Subcutaneous abdominal adipose tissue (tissue), 5 donors: ENCODE results near the gene IGFBP7.

Experiments used
- H3K27ac ChIP-seq: one replicate; pipeline ENCODE4 v1.7.0; 2013; ENCODE audit warnings: low read depth, mild to moderate bottlenecking, inconsistent platforms, low read length, moderate library complexity
- H3K27me3 ChIP-seq, 5 donors: one replicate each; pipeline ENCODE4 v1.7.0; 2013; ENCODE audit warnings: low read length in 5 of 5, inconsistent platforms in 1 of 5; ENCODE audit not compliant: control insufficient read depth in 5 of 5, insufficient read depth in 4 of 5
- H3K36me3 ChIP-seq, 5 donors: one replicate each; pipeline ENCODE4 v1.7.0; 2013; ENCODE audit warnings: low read length in 5 of 5; ENCODE audit not compliant: control insufficient read depth in 5 of 5, insufficient read depth in 5 of 5
- H3K4me1 ChIP-seq, 5 donors: one replicate each; pipeline ENCODE4 v1.7.0; 2013; ENCODE audit warnings: low read length in 5 of 5, mild to moderate bottlenecking in 3 of 5, moderate library complexity in 1 of 5; ENCODE audit not compliant: control insufficient read depth in 5 of 5, insufficient read depth in 5 of 5
- H3K4me3 ChIP-seq, 5 donors: one replicate each; pipeline ENCODE4 v1.7.0; 2013; ENCODE audit warnings: low read length in 5 of 5, low read depth in 1 of 5
- H3K9ac ChIP-seq, 5 donors: one replicate each; pipeline ENCODE4 v1.7.0; 2013; ENCODE audit warnings: low read length in 5 of 5, mild to moderate bottlenecking in 4 of 5, moderate library complexity in 3 of 5
- H3K9me3 ChIP-seq, 5 donors: one replicate each; pipeline ENCODE4 v1.7.0; 2013; ENCODE audit warnings: low read length in 5 of 5; ENCODE audit not compliant: control insufficient read depth in 5 of 5
- donor health status: healthy.
- donor health status: healthy.
- donor health status: healthy.
- donor health status: healthy.
- donor health status: healthy.

Gene IGFBP7

DNA sequence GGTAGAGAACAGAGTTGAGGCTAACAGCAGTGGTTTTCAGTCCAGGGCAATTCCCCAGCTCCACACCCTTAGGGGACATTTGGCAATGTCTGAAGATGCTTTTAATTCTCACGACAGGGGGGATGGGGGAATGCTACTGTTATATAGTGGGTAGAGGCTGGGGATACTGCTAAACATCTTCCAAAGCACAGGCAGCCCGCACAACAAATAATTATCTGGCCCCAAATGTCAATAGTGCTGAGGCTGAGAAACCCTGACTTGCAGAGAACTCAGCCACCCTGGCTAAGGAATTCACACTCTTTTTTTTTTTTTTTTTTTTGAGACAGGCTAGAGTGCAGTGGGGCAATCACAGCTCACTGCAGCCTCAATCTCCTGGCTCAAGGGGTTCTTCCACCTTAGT, 70.8 kb downstream of the IGFBP7 start:
- Histone ChIP-seq H3K27ac (no peak overlapping the region), H3K9ac (no peak overlapping the region), H3K36me3 (peaks cover 0 to 14% (median 4%) of the 10 kb centered on the region in 5 donors), H3K9me3 (no peaks in the 10 kb centered on the region), H3K4me3 (no peak overlapping the region), H3K27me3 (no peaks in the 10 kb centered on the region), H3K4me1 (peaks cover 19 to 32% (median 25%) of the 10 kb centered on the region in 5 donors)

DNA sequence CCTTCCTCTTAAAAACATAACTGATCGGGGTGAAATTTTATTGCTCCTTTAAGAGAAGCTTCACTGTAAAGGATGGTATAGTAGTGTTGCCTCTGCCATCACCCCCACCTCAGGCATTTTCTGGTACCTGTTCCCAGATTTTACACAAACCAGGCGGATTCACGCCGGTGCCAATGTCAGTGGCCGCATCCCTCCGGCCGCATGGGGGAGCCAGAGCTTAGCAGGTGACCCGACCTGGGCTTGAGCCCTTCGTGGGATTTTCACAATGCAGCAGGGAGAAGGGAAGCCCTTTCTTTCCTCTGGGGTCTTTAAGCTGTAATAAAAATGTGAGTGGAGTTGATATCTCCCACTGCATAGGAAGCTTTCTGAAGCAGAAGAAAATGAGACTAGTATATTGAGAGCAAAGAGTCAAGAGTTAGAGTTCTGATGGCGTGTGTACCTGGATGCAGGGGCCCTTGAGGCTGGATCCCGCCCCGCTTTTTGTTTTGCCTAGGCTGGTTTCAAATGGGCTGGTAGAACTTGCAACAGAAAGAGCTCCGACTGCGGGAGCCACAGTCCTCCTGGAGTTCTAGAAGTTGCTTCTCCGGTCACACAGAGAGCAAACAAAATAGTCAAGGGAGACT, 72.1 kb downstream of the IGFBP7 start:
- Histone ChIP-seq H3K4me3 (no peak overlapping the region), H3K27ac (no peak overlapping the region), H3K27me3 (no peaks in the 10 kb centered on the region), H3K36me3 (peaks cover 0 to 18% (median 8%) of the 10 kb centered on the region in 5 donors), H3K4me1 (peaks cover 7 to 20% (median 13%) of the 10 kb centered on the region in 5 donors), H3K9ac (no peak overlapping the region), H3K9me3 (no peaks in the 10 kb centered on the region)

DNA sequence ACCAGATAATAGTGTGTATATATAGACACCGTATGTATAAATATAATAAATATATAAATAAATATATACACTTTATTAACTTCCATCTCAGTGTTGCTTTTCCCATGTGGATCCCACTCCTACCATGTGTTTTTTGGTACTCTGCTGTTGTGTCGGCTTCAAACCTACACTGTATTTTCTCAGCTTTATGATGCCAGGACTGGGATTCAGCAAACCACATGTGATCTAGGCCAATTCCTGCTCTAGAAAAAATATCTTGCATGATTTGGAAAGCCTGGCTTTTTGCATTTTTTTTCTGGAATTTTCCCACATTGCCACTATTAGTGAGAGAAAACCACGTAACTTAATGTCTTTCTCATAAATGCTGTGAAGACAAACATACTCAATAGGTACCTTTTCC, 75.7 kb downstream of the IGFBP7 start:
- Histone ChIP-seq H3K9me3 (no peaks in the 10 kb centered on the region), H3K27me3 (no peaks in the 10 kb centered on the region), H3K9ac (no peak overlapping the region), H3K36me3 (peaks cover 25 to 45% (median 40%) of the 10 kb centered on the region in 5 donors), H3K27ac (no peak overlapping the region), H3K4me1 (peaks cover 0 to 11% (median 0%) of the 10 kb centered on the region in 5 donors), H3K4me3 (no peak overlapping the region)

DNA sequence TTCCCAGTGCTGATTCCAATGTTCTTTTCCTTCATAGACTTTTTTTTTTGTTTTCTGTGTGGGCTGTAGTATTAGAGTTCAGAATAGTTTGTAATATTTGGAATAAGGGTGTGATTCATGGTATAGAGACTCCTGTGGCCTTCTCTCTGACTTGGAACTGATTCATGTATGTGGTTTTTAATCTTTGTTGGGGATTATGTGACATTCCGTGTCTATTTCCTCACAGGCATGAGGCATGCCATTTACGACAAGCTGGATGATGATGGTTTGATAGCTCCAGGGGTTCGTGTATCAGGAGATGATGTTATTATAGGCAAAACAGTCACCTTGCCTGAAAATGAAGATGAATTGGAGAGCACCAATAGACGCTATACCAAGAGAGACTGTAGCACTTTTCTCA, 87.1 kb downstream of the IGFBP7 start:
- Histone ChIP-seq H3K9me3 (no peaks in the 10 kb centered on the region), H3K36me3 (peaks cover 64 to 92% (median 66%) of the 10 kb centered on the region in 5 donors), H3K4me1 (peaks cover 0 to 8% (median 0%) of the 10 kb centered on the region in 5 donors), H3K9ac (no peak overlapping the region), H3K27ac (no peak overlapping the region), H3K4me3 (no peak overlapping the region), H3K27me3 (no peaks in the 10 kb centered on the region)

DNA sequence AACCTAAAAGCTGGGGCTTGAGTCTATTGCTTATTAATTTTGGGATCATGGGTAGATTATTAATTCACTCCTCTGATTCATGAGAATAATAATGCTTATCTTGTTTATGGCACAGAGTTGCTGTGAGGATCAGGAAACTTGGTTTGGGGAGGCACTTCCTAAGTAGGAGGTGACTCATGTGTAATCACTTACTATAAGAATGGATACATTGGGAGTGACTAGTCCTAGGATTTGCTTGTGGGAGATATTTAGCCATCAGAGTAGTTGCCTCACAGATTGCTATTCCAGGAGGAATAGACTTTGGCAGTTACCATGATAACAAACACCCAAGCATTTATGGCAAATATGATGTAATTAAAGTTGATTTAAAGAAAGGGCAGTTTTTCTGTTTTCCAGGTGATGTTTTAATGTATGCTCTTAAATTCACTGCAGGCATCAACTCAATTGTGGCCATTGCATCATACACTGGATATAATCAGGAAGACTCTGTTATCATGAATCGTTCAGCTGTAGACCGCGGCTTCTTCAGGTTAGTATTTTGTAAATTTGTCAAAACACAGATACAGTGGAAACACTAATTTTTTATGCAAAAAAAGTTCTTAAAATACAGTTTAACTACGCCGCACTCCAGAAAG, 89.6 kb downstream of the IGFBP7 start:
- Histone ChIP-seq H3K4me3 (no peak overlapping the region), H3K27ac (peak overlapping the region; percentile 27), H3K4me1 (peaks cover 0 to 8% (median 0%) of the 10 kb centered on the region in 5 donors), H3K27me3 (no peaks in the 10 kb centered on the region), H3K9me3 (no peaks in the 10 kb centered on the region), H3K9ac (no peak overlapping the region), H3K36me3 (peaks cover 67 to 88% (median 73%) of the 10 kb centered on the region in 5 donors)

DNA sequence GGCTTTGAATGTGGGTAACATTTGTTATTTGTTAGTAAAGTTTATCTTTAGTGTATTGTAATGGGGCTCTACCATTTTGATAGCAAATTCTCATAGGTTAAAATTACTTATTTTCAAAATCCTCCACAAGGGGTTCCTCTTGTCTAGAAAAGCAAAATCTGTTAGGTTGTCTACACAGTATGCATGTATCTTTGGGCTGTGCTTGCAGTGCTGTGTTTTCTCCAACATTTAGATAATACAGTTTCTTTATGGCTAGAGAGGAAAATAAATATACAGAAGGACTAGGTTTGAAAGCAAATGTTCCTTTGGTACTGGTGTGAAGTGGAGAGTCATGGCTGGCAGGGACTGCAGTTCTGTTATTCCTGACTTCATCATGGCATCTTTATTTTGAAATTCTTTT, 91.2 kb downstream of the IGFBP7 start:
- peaks cover 59 to 84% (median 67%) of the 10 kb centered on the region in 5 donors for H3K36me3 ChIP-seq
- H3K4me3 ChIP-seq, result no peak overlapping the region
- H3K9me3 ChIP-seq, result no peaks in the 10 kb centered on the region
- no peak overlapping the region for H3K9ac ChIP-seq
- peaks cover 0 to 8% (median 0%) of the 10 kb centered on the region in 5 donors for H3K4me1 ChIP-seq
- H3K27ac ChIP-seq, result no peak overlapping the region
- no peaks in the 10 kb centered on the region for H3K27me3 ChIP-seq

DNA sequence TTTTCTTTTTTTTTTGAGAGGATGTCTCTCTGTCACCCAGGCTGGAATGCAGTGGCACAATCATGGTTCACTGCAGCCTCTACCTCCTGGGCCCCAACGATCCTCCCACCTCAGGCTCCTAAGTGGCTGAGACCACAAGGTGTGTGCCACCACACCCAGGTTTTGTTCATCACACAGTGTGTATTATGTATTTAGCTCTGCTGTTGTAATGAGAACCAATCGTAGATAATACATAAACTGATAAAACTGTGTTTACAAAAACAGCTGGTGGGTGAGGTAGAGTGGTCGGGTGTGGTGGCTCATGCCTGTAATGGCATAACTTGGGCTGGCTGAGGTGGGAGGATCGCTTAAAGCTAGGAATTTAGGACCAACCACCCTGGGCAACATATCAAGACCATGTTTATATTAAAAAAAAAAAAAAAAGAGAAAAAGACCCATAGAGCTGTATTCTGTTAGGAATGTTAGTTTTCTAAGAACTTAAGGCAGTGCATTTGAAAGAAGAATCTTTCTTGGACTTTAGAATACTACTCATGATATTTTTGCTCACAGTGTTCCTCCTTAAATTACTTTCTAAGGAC, 96.6 kb downstream of the IGFBP7 start:
- no peak overlapping the region for H3K9ac ChIP-seq
- H3K9me3 ChIP-seq, result no peaks in the 10 kb centered on the region
- no peaks in the 10 kb centered on the region for H3K27me3 ChIP-seq
- peaks cover 47 to 73% (median 62%) of the 10 kb centered on the region in 5 donors for H3K36me3 ChIP-seq
- H3K27ac ChIP-seq, result no peak overlapping the region
- no peak overlapping the region for H3K4me3 ChIP-seq
- peaks cover 0 to 2% (median 0%) of the 10 kb centered on the region in 5 donors for H3K4me1 ChIP-seq

DNA sequence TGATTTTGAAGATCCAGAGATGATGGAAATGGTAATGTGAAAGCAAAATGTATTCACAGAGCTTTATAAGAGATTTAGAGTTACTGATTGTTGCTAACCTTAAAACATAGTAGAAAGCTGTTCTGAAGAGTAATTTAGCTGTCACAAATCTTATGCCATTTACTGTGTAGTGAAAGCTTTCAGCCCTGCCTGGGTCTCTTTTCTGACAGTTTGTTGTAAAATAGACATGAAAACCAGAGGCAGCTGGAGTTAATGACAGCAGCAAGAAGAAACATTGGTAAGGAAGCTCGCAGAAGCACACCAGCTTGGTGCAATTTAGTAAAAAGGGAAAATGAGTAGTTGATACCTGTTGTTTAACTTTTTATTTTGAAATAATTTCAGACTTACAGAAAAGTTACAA, 110.4 kb downstream of the IGFBP7 start:
- no peak overlapping the region for H3K4me3 ChIP-seq
- no peak overlapping the region for H3K9ac ChIP-seq
- H3K27me3 ChIP-seq, result no peaks in the 10 kb centered on the region
- peaks cover 7 to 23% (median 14%) of the 10 kb centered on the region in 5 donors for H3K4me1 ChIP-seq
- no peak overlapping the region for H3K27ac ChIP-seq
- H3K36me3 ChIP-seq, result peaks cover 15 to 62% (median 41%) of the 10 kb centered on the region in 5 donors
- H3K9me3 ChIP-seq, result no peaks in the 10 kb centered on the region

DNA sequence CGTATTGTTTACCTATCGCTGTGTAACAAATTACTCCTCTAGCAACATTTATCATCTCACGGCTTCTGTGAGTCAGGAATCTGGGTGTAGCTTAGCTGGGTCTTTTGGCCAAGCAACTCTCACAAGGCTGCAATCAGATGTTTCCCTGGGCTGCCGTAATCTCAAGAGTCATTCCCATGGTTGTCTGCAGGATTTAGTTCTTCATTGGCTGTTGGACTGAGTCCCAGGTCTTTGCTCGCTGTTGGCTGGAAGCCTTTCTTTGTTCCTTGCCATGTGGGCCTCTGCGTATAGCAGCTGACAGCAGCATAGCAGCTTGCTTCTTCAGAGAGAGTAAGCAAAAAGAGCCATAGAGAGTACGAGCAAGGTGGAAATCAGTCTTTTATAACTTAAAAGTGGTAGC, 114.7 kb downstream of the IGFBP7 start:
- Histone ChIP-seq H3K9me3 (no peaks in the 10 kb centered on the region), H3K36me3 (peaks cover 16 to 65% (median 40%) of the 10 kb centered on the region in 5 donors), H3K4me1 (peaks cover 7 to 23% (median 14%) of the 10 kb centered on the region in 5 donors), H3K4me3 (peak overlapping the region in 2 of 5 donors; percentile 7 to 25), H3K9ac (no peak overlapping the region), H3K27me3 (no peaks in the 10 kb centered on the region), H3K27ac (peak overlapping the region; percentile 88)
